Stimulated activated CD8-positive, alpha-beta memory T cell treated with anti-CD3 and anti-CD28 coated beads, Interleukin-4, amount 100 ng/mL, for 4 hours (primary cell): Measurements from ENCODE around the gene BMP7.

Experiments used
- DNase-seq, 2 donors: peaks; one replicate each; pipeline ENCODE4 v3.0.0-alpha.2; 2020; ENCODE audit warnings: low read depth in 2 of 2, low spot score in 1 of 2

BMP7 gene

GRCh38 chr20:57231951-57232428, 34.5 kb downstream of the BMP7 start:
- DNase-seq, result no peak

- no peak for DNase-seq
Observed at GRCh38 chr20:57231161-57231560, 35.3 kb downstream of the BMP7 start.

- no peak for DNase-seq
Observed at GRCh38 chr20:57230247-57230646, 36.2 kb downstream of the BMP7 start.

- no peak for DNase-seq
Observed at GRCh38 chr20:57229490-57229889, 37.0 kb downstream of the BMP7 start.

- no peak for DNase-seq
Observed at GRCh38 chr20:57225830-57226229, 40.6 kb downstream of the BMP7 start.

GRCh38 chr20:57225197-57225733, 41.2 kb downstream of the BMP7 start:
- DNase-seq, result no peak

GRCh38 chr20:57224641-57225138, 41.8 kb downstream of the BMP7 start:
- no peak for DNase-seq

- no peak for DNase-seq
Observed at GRCh38 chr20:57223648-57224489, 42.6 kb downstream of the BMP7 start.

- no peak for DNase-seq
Observed at GRCh38 chr20:57222631-57222950, 43.9 kb downstream of the BMP7 start.

- DNase-seq, result no peak
Observed at GRCh38 chr20:57221916-57222630, 44.4 kb downstream of the BMP7 start.

GRCh38 chr20:57220337-57221145, 45.9 kb downstream of the BMP7 start:
- no peak for DNase-seq

- DNase-seq, result no peak
Observed at GRCh38 chr20:57219071-57219677, 47.3 kb downstream of the BMP7 start.

GRCh38 chr20:57218489-57218888, 48.0 kb downstream of the BMP7 start:
- no peak for DNase-seq

- no peak for DNase-seq
Observed at GRCh38 chr20:57217802-57218201, 48.6 kb downstream of the BMP7 start.

GRCh38 chr20:57216669-57217068, 49.8 kb downstream of the BMP7 start:
- no peak for DNase-seq

GRCh38 chr20:57215826-57216471, 50.5 kb downstream of the BMP7 start:
- no peak for DNase-seq

GRCh38 chr20:57215426-57215825, 51.0 kb downstream of the BMP7 start:
- DNase-seq, result no peak

- no peak for DNase-seq
Observed at GRCh38 chr20:57214948-57215347, 51.5 kb downstream of the BMP7 start.

GRCh38 chr20:57214427-57214826, 52.0 kb downstream of the BMP7 start:
- DNase-seq, result no peak

- DNase-seq, result no peak
Observed at GRCh38 chr20:57213924-57214323, 52.5 kb downstream of the BMP7 start.
